ENCODE results near the gene TRAF7.
"Not testable (repeated sequence)": the region's sequence is repeated elsewhere in the genome, so short reads cannot be mapped to it uniquely, and the experiment has no call there.

Gene TRAF7

DNA sequence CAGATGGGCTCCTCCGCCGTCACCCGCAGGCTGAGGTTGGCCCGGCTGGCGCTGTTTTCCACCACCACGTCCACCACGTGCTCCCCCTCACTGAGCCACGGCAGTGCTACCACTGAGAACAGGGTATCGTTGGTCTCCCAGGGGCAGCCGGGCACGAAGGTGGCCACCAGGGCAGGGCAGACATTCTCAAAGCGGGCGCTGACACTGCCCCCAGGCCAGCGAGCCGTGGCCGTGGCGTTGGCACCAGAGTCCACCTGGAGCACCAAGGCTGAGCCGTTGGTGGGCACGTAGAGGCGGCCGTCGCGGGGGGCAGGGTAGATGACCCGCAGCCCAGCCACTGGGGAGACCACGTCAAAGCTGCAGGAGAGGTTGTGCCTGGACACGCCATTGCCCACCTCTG is 41.4 kb upstream of the TRAF7 start:
- H3K4me1 ChIP-seq (ENCODE audit: control insufficient read depth, insufficient read depth, low read length); H3K9me3 ChIP-seq (ENCODE audit: control insufficient read depth, insufficient read depth, low read length); H3K27me3 ChIP-seq (ENCODE audit: control insufficient read depth, insufficient read depth, low read length); H3K4me3 ChIP-seq (ENCODE audit: low read depth, low read length); H3K9ac ChIP-seq (ENCODE audit: low read depth, low read length): not testable (repeated sequence)
- peaks cover 10% of the 10 kb centered on the region for H3K36me3 ChIP-seq (ENCODE audit: control insufficient read depth, insufficient read depth, low read length)

DNA sequence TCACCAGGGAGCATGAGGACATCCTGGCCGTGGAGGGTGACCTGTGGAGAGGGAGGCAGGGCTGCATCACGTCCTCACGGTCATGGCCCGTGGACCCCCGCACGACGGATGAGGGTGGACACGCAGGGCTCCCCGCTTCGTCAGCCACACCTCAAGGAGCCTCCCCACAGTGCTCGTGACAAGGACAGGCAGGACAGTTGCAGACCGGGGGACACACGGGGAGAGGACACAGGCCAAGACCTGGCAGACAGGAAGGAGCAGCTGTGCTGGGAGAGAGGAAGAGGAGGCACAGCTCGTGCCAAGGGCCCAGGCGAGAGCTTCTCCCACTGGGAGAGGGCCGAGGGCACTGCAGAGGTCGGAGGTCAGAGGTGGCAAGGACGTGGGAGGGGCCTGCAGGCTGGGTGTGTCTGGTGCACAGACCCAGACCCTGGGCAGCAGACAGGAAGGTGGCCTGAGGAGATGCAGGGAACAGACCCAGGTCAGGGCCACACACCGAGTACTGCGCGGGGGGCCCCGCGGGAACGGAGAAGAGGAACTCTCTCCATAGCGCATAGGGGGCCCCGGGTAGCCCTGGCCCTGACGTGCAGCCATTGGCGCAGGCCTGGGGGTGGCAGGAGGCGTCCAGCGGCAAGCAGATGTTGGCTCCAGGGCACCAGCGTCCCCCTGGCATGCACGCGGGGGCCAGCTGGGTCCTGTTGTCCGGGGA is 40.5 kb upstream of the TRAF7 start:
- not testable (repeated sequence) for H3K4me3 ChIP-seq (ENCODE audit: low read depth, low read length); H3K9ac ChIP-seq (ENCODE audit: low read depth, low read length); H3K4me1 ChIP-seq (ENCODE audit: control insufficient read depth, insufficient read depth, low read length); H3K9me3 ChIP-seq (ENCODE audit: control insufficient read depth, insufficient read depth, low read length); H3K27me3 ChIP-seq (ENCODE audit: control insufficient read depth, insufficient read depth, low read length)
- peaks cover 10% of the 10 kb centered on the region for H3K36me3 ChIP-seq (ENCODE audit: control insufficient read depth, insufficient read depth, low read length)

GRCh38 chr16:2115591-2115973 is 40.0 kb upstream of the TRAF7 start:
- Histone ChIP-seq H3K9me3 (ENCODE audit: control insufficient read depth, insufficient read depth, low read length) (no peaks in the 10 kb centered on the region), H3K27me3 (ENCODE audit: control insufficient read depth, insufficient read depth, low read length) (no peaks in the 10 kb centered on the region), H3K4me3 (ENCODE audit: low read depth, low read length) (no peak overlapping the region), H3K4me1 (ENCODE audit: control insufficient read depth, insufficient read depth, low read length) (no peaks in the 10 kb centered on the region), H3K36me3 (ENCODE audit: control insufficient read depth, insufficient read depth, low read length) (peaks cover 6% of the 10 kb centered on the region), H3K9ac (ENCODE audit: low read depth, low read length) (no peak overlapping the region)

DNA sequence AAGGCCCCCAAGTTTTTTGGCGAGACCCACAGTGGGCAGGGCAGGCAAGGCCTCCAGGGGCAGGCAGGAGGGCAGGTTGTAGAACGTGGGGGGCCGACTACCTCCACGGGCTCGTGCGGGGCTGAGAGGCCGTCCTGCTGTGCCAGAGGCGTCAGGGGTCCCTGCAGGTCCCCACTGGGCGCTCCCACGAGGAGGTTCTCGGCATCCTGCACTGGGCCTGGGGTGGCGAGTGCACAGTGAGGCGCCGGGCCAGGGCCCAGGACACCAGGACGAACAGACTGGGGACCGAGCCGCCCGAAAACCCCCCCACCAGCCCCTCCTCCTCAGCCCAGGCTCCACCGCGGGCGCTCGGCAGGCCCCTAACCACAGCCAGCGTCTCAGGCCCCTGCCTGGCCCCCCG is 39.2 kb upstream of the TRAF7 start:
- not testable (repeated sequence) for H3K9ac ChIP-seq (ENCODE audit: low read depth, low read length); H3K4me3 ChIP-seq (ENCODE audit: low read depth, low read length)

GRCh38 chr16:2117341-2117740 is 38.2 kb upstream of the TRAF7 start:
- not testable (repeated sequence) for H3K4me3 ChIP-seq (ENCODE audit: low read depth, low read length); H3K9me3 ChIP-seq (ENCODE audit: control insufficient read depth, insufficient read depth, low read length); H3K36me3 ChIP-seq (ENCODE audit: control insufficient read depth, insufficient read depth, low read length); H3K27me3 ChIP-seq (ENCODE audit: control insufficient read depth, insufficient read depth, low read length); H3K4me1 ChIP-seq (ENCODE audit: control insufficient read depth, insufficient read depth, low read length); H3K9ac ChIP-seq (ENCODE audit: low read depth, low read length)

More for the DNA sequence above, 39.2 kb upstream of the TRAF7 start:
- not testable (repeated sequence) for H3K9me3 ChIP-seq (ENCODE audit: control insufficient read depth, insufficient read depth, low read length); H3K36me3 ChIP-seq (ENCODE audit: control insufficient read depth, insufficient read depth, low read length); H3K27me3 ChIP-seq (ENCODE audit: control insufficient read depth, insufficient read depth, low read length); H3K4me1 ChIP-seq (ENCODE audit: control insufficient read depth, insufficient read depth, low read length)

- not testable (repeated sequence) for H3K27me3 ChIP-seq (ENCODE audit: control insufficient read depth, insufficient read depth, low read length); H3K4me3 ChIP-seq (ENCODE audit: low read depth, low read length); H3K9ac ChIP-seq (ENCODE audit: low read depth, low read length); H3K36me3 ChIP-seq (ENCODE audit: control insufficient read depth, insufficient read depth, low read length); H3K9me3 ChIP-seq (ENCODE audit: control insufficient read depth, insufficient read depth, low read length); H3K4me1 ChIP-seq (ENCODE audit: control insufficient read depth, insufficient read depth, low read length)
Measured at GRCh38 chr16:2117960-2118722, 37.4 kb upstream of the TRAF7 start.

- H3K27me3 ChIP-seq (ENCODE audit: control insufficient read depth, insufficient read depth, low read length); H3K4me3 ChIP-seq (ENCODE audit: low read depth, low read length); H3K9ac ChIP-seq (ENCODE audit: low read depth, low read length); H3K36me3 ChIP-seq (ENCODE audit: control insufficient read depth, insufficient read depth, low read length); H3K9me3 ChIP-seq (ENCODE audit: control insufficient read depth, insufficient read depth, low read length); H3K4me1 ChIP-seq (ENCODE audit: control insufficient read depth, insufficient read depth, low read length): not testable (repeated sequence)
Measured at GRCh38 chr16:2121325-2121724, 34.3 kb upstream of the TRAF7 start.

GRCh38 chr16:2121853-2122252 is 33.7 kb upstream of the TRAF7 start:
- H3K36me3 ChIP-seq (ENCODE audit: control insufficient read depth, insufficient read depth, low read length) = no peaks in the 10 kb centered on the region
- no peaks in the 10 kb centered on the region for H3K27me3 ChIP-seq (ENCODE audit: control insufficient read depth, insufficient read depth, low read length)
- H3K4me3 ChIP-seq (ENCODE audit: low read depth, low read length) = no peak overlapping the region
- no peak overlapping the region for H3K9ac ChIP-seq (ENCODE audit: low read depth, low read length)
- H3K4me1 ChIP-seq (ENCODE audit: control insufficient read depth, insufficient read depth, low read length) = no peaks in the 10 kb centered on the region
- no peaks in the 10 kb centered on the region for H3K9me3 ChIP-seq (ENCODE audit: control insufficient read depth, insufficient read depth, low read length)

DNA sequence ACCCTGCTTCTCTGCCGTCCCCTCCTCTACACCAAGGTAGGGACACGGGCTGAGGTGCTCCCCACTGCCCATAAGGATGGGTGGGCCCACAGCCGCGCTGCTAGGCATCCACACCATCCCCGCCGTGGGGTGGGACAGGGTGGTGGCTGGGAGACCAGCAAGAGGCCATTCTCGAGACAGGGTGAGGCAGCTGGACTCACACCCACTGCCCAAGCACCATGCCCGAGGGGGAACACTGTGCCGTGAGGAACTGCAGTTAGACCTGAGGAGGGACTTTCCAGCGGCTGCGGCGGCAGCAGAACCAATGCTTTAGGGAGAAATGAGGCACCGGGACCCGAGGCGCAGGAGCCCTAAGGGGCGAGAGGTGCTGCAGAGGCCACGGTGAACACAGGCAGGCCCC is 33.2 kb upstream of the TRAF7 start:
- no peaks in the 10 kb centered on the region for H3K4me1 ChIP-seq (ENCODE audit: control insufficient read depth, insufficient read depth, low read length)
- no peaks in the 10 kb centered on the region for H3K9me3 ChIP-seq (ENCODE audit: control insufficient read depth, insufficient read depth, low read length)
- H3K9ac ChIP-seq (ENCODE audit: low read depth, low read length) = no peak overlapping the region
- no peaks in the 10 kb centered on the region for H3K36me3 ChIP-seq (ENCODE audit: control insufficient read depth, insufficient read depth, low read length)
- H3K27me3 ChIP-seq (ENCODE audit: control insufficient read depth, insufficient read depth, low read length) = no peaks in the 10 kb centered on the region
- H3K4me3 ChIP-seq (ENCODE audit: low read depth, low read length) = no peak overlapping the region

GRCh38 chr16:2122934-2123683 is 32.5 kb upstream of the TRAF7 start:
- H3K9ac ChIP-seq (ENCODE audit: low read depth, low read length); H3K36me3 ChIP-seq (ENCODE audit: control insufficient read depth, insufficient read depth, low read length); H3K4me3 ChIP-seq (ENCODE audit: low read depth, low read length); H3K4me1 ChIP-seq (ENCODE audit: control insufficient read depth, insufficient read depth, low read length); H3K9me3 ChIP-seq (ENCODE audit: control insufficient read depth, insufficient read depth, low read length); H3K27me3 ChIP-seq (ENCODE audit: control insufficient read depth, insufficient read depth, low read length): not testable (repeated sequence)

GRCh38 chr16:2123706-2124376 is 31.7 kb upstream of the TRAF7 start:
- H3K9me3 ChIP-seq (ENCODE audit: control insufficient read depth, insufficient read depth, low read length); H3K36me3 ChIP-seq (ENCODE audit: control insufficient read depth, insufficient read depth, low read length); H3K9ac ChIP-seq (ENCODE audit: low read depth, low read length); H3K4me3 ChIP-seq (ENCODE audit: low read depth, low read length); H3K4me1 ChIP-seq (ENCODE audit: control insufficient read depth, insufficient read depth, low read length); H3K27me3 ChIP-seq (ENCODE audit: control insufficient read depth, insufficient read depth, low read length): not testable (repeated sequence)

DNA sequence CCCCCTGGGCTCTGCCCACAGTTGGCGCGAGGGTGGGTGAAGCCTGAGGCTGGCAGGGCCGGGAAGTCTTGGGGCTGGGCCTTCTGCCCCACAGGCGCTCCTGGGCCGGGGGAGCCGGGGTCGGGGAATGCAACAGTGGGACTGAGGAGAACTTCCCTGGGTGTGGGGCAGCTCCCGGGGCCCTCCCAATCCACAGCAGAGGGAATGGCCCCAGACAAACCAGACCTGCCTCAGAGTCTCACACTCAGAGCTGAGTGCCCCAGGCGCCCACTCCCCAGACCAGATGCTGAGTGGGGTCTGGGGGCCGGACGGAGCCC is 31.2 kb upstream of the TRAF7 start:
- not testable (repeated sequence) for H3K9ac ChIP-seq (ENCODE audit: low read depth, low read length); H3K9me3 ChIP-seq (ENCODE audit: control insufficient read depth, insufficient read depth, low read length); H3K4me1 ChIP-seq (ENCODE audit: control insufficient read depth, insufficient read depth, low read length); H3K4me3 ChIP-seq (ENCODE audit: low read depth, low read length); H3K27me3 ChIP-seq (ENCODE audit: control insufficient read depth, insufficient read depth, low read length); H3K36me3 ChIP-seq (ENCODE audit: control insufficient read depth, insufficient read depth, low read length)

Data from iPS-15b (cell line).